ENCODE measurements around the gene EHBP1.

The EHBP1 gene

GRCh38 chr2:62783679-62784078, 78.2 kb downstream of the EHBP1 start:
- no peak for DNase-seq (ENCODE audit: low read depth in 2 of 2, low spot score in 1 of 2)

GRCh38 chr2:62784341-62784740, 78.8 kb downstream of the EHBP1 start:
- DNase-seq (ENCODE audit: low read depth in 2 of 2, low spot score in 1 of 2) = no peak

GRCh38 chr2:62785216-62785615, 79.7 kb downstream of the EHBP1 start:
- DNase-seq (ENCODE audit: low read depth in 2 of 2, low spot score in 1 of 2) = no peak

- no peak for DNase-seq (ENCODE audit: low read depth in 2 of 2, low spot score in 1 of 2)
Observed at GRCh38 chr2:62785810-62786597, 80.5 kb downstream of the EHBP1 start.

GRCh38 chr2:62787386-62787785, 81.9 kb downstream of the EHBP1 start:
- no peak for DNase-seq (ENCODE audit: low read depth in 2 of 2, low spot score in 1 of 2)

- DNase-seq (ENCODE audit: low read depth in 2 of 2, low spot score in 1 of 2) = no peak
Observed at GRCh38 chr2:62789518-62789917, 84.0 kb downstream of the EHBP1 start.

GRCh38 chr2:62789918-62790317, 84.4 kb downstream of the EHBP1 start:
- no peak for DNase-seq (ENCODE audit: low read depth in 2 of 2, low spot score in 1 of 2)

GRCh38 chr2:62792408-62792807, 86.9 kb downstream of the EHBP1 start:
- no peak for DNase-seq (ENCODE audit: low read depth in 2 of 2, low spot score in 1 of 2)

GRCh38 chr2:62793213-62793612, 87.7 kb downstream of the EHBP1 start:
- no peak for DNase-seq (ENCODE audit: low read depth in 2 of 2, low spot score in 1 of 2)

- DNase-seq (ENCODE audit: low read depth in 2 of 2, low spot score in 1 of 2) = no peak
Observed at GRCh38 chr2:62794791-62795190, 89.3 kb downstream of the EHBP1 start.

GRCh38 chr2:62795341-62795740, 89.8 kb downstream of the EHBP1 start:
- no peak for DNase-seq (ENCODE audit: low read depth in 2 of 2, low spot score in 1 of 2)

GRCh38 chr2:62797107-62797506, 91.6 kb downstream of the EHBP1 start:
- DNase-seq (ENCODE audit: low read depth in 2 of 2, low spot score in 1 of 2) = no peak

GRCh38 chr2:62800618-62801017, 95.1 kb downstream of the EHBP1 start:
- DNase-seq (ENCODE audit: low read depth in 2 of 2, low spot score in 1 of 2) = no peak

- DNase-seq (ENCODE audit: low read depth in 2 of 2, low spot score in 1 of 2) = no peak
Observed at GRCh38 chr2:62801110-62801509, 95.6 kb downstream of the EHBP1 start.

- DNase-seq (ENCODE audit: low read depth in 2 of 2, low spot score in 1 of 2) = no peak
Observed at GRCh38 chr2:62801814-62802523, 96.5 kb downstream of the EHBP1 start.

GRCh38 chr2:62803961-62804360, 98.4 kb downstream of the EHBP1 start:
- no peak for DNase-seq (ENCODE audit: low read depth in 2 of 2, low spot score in 1 of 2)

- DNase-seq (ENCODE audit: low read depth in 2 of 2, low spot score in 1 of 2) = no peak
Observed at GRCh38 chr2:62806231-62806630, 100.7 kb downstream of the EHBP1 start.

GRCh38 chr2:62808554-62808953, 103.0 kb downstream of the EHBP1 start:
- no peak for DNase-seq (ENCODE audit: low read depth in 2 of 2, low spot score in 1 of 2)

- DNase-seq (ENCODE audit: low read depth in 2 of 2, low spot score in 1 of 2) = no peak
Observed at GRCh38 chr2:62811086-62811485, 105.6 kb downstream of the EHBP1 start.

GRCh38 chr2:62811972-62812371, 106.5 kb downstream of the EHBP1 start:
- DNase-seq (ENCODE audit: low read depth in 2 of 2, low spot score in 1 of 2) = no peak

GRCh38 chr2:62812921-62813825, 107.7 kb downstream of the EHBP1 start:
- DNase-seq (ENCODE audit: low read depth in 2 of 2, low spot score in 1 of 2) = no peak

GRCh38 chr2:62814123-62814522, 108.6 kb downstream of the EHBP1 start:
- DNase-seq (ENCODE audit: low read depth in 2 of 2, low spot score in 1 of 2) = no peak

All from stimulated activated CD8-positive, alpha-beta memory T cell treated with anti-CD3 and anti-CD28 coated beads, Interleukin-4, amount 100 ng/mL, for 4 hours (primary cell).